ENCODE measurements around the gene GPATCH3. TPM values are rescaled to one million over a fixed set of nuclear protein-coding genes. Genes with fewer than 3 reads are reported as not detected.

The GPATCH3 gene
- polyA plus RNA-seq, 1 of the 3 experiments (the other 2 are of a cell fraction): 11.1 TPM

DNA sequence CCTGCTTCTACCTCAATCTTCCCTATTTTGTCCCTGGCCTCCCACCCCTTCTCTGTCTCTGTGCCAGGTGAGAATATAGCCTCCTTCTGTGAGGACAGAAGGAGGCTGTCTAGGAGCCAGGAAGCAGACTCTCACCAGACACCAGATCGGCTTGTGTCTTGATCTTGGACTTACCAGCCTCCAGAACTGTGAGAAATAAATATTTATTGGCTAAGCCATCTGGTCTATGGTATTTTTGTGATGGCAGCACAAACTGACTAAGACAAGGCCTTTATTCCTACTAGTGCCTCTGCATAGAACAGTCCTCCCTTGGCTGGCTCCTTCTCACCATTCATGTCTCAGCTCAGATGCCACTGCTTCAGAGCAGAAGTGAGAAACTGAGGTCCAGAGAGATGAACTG lies 12.0 kb downstream of the GPATCH3 start:
- TF ChIP-seq SIN3A (IDR thresholded peaks at IDR 0.05; ENCODE audit: borderline replicate concordance, low read depth, low read length): no peak
- no peak for TF ChIP-seq MEF2A (IDR thresholded peaks at IDR 0.05; ENCODE audit: borderline replicate concordance, low read depth)
- TF ChIP-seq, protein P1, sequence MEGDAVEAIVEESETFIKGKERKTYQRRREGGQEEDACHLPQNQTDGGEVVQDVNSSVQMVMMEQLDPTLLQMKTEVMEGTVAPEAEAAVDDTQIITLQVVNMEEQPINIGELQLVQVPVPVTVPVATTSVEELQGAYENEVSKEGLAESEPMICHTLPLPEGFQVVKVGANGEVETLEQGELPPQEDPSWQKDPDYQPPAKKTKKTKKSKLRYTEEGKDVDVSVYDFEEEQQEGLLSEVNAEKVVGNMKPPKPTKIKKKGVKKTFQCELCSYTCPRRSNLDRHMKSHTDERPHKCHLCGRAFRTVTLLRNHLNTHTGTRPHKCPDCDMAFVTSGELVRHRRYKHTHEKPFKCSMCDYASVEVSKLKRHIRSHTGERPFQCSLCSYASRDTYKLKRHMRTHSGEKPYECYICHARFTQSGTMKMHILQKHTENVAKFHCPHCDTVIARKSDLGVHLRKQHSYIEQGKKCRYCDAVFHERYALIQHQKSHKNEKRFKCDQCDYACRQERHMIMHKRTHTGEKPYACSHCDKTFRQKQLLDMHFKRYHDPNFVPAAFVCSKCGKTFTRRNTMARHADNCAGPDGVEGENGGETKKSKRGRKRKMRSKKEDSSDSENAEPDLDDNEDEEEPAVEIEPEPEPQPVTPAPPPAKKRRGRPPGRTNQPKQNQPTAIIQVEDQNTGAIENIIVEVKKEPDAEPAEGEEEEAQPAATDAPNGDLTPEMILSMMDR (IDR thresholded peaks at IDR 0.05): no peak
- no peak for TF ChIP-seq RFX5 (IDR thresholded peaks at IDR 0.05; ENCODE audit: low read length)
- TF ChIP-seq, protein P2, sequence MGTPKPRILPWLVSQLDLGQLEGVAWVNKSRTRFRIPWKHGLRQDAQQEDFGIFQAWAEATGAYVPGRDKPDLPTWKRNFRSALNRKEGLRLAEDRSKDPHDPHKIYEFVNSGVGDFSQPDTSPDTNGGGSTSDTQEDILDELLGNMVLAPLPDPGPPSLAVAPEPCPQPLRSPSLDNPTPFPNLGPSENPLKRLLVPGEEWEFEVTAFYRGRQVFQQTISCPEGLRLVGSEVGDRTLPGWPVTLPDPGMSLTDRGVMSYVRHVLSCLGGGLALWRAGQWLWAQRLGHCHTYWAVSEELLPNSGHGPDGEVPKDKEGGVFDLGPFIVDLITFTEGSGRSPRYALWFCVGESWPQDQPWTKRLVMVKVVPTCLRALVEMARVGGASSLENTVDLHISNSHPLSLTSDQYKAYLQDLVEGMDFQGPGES (IDR thresholded peaks at IDR 0.05; ENCODE audit: low read depth, low read length): no peak
- TF ChIP-seq FOXM1 (IDR thresholded peaks at IDR 0.05; ENCODE audit: low read depth): no peak
- no peak for TF ChIP-seq SMC3 (IDR thresholded peaks at IDR 0.05; ENCODE audit: low read depth, low read length)
- TF ChIP-seq GATA2 (CRISPR knock-in tag; IDR thresholded peaks at IDR 0.05): no peak
- TF ChIP-seq RCOR1 (IDR thresholded peaks at IDR 0.05; ENCODE audit: low read length): no peak
- TF ChIP-seq TCF12 (IDR thresholded peaks at IDR 0.05): no peak
- no peak for TF ChIP-seq TEAD4 (IDR thresholded peaks at IDR 0.05; ENCODE audit: borderline replicate concordance, insufficient read depth)
- no peak overlapping the region for H3K4me3 ChIP-seq (ENCODE audit: low read depth in 2 of 2, low read length in 1 of 2)
- H4K20me1 ChIP-seq (ENCODE audit: insufficient read depth): no peaks in the 10 kb centered on the region; the same call in 1 of the 2 replicates
- no peaks in the 10 kb centered on the region for H3K9me2 ChIP-seq
- peaks cover 39% of the 10 kb centered on the region for H3K79me2 ChIP-seq (ENCODE audit: insufficient read depth)
- H2AFZ ChIP-seq (ENCODE audit: low read depth): no peak overlapping the region
- H3K27me3 ChIP-seq (ENCODE audit: insufficient read depth): no peaks in the 10 kb centered on the region
- H3K4me2 ChIP-seq: no peak overlapping the region
- peaks cover 46 to 50% of the 10 kb centered on the region in 2 experiments for H3K36me3 ChIP-seq (replicated peaks in 1 of 2; ENCODE audit: control insufficient read depth in 1 of 2, insufficient read depth in 2 of 2, low read length in 1 of 2)
- H3F3A ChIP-seq (replicated peaks; ENCODE audit: insufficient read depth): peaks cover 13% of the 10 kb centered on the region
- ChIA-PET CTCF (interaction anchor here (0.6 to 2.1 kb wide), 4 partner anchors 10 to 99 kb away, joined by 3 to 15 read pairs (median 8); partner anchors contain the start of gene GPATCH3), POLR2A (no interaction called here)
- H3K9ac ChIP-seq: no peak overlapping the region
- no peaks in the 10 kb centered on the region for H3K9me3 ChIP-seq
- no peak for DNase-seq
- H3K4me1 ChIP-seq (ENCODE audit: control insufficient read depth in 1 of 2, insufficient read depth in 2 of 2, low read depth in 1 of 2, low read length in 1 of 2): peaks cover 0 to 16% of the 10 kb centered on the region in 2 experiments; a peak in 2 of 4 replicates
- no peak overlapping the region for H3K27ac ChIP-seq (ENCODE audit: low read depth in 2 of 2, low read length in 1 of 2)
- WGBS (ENCODE audit: low lambda C conversion rate): 80% methylated on average over 1 of the region's 1 CpG

DNA sequence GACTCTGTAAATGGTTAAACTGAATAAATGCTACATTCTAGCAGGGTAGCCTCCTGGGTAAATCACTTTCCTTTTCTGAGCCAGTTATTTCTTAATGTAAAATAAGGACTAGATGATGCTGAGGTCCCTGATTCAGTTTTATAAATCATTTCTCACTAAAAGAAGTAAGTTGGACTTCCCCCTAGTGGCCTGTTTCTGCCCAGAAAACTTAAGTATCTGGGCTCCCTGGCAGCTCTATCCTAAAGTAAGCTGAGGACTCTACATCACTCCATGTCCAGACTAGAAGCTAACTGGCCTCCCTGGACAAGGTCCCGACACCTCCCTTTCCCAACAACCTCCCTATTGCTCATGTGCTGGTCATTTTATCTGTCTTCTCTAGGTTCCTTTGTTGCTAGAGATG lies 13.1 kb downstream of the GPATCH3 start:
- peaks cover 46 to 53% of the 10 kb centered on the region in 2 experiments for H3K36me3 ChIP-seq (replicated peaks in 1 of 2; ENCODE audit: control insufficient read depth in 1 of 2, insufficient read depth in 2 of 2, low read length in 1 of 2)
- ChIA-PET CTCF (interaction anchor here (0.8 to 2.1 kb wide), 8 partner anchors 13 to 68 kb away, joined by 3 to 15 read pairs (median 4); partner anchors contain the start of gene GPATCH3), POLR2A (interaction anchor here (0.6 to 0.7 kb wide), 2 partner anchors 96 to 265 kb away, joined by 3 read pairs; no protein-coding TSS in a partner anchor)
- H3K9me3 ChIP-seq: no peaks in the 10 kb centered on the region
- H3K4me2 ChIP-seq: no peak overlapping the region
- WGBS (ENCODE audit: low lambda C conversion rate): 91% methylated on average over 1 of the region's 1 CpG
- H3K9me2 ChIP-seq: no peaks in the 10 kb centered on the region
- H3K27ac ChIP-seq (ENCODE audit: low read depth in 2 of 2, low read length in 1 of 2): no peak overlapping the region; a peak in 1 of 4 replicates
- H3K4me3 ChIP-seq (ENCODE audit: low read depth in 2 of 2, low read length in 1 of 2): no peak overlapping the region
- H3K9ac ChIP-seq: no peak overlapping the region
- H3K79me2 ChIP-seq (ENCODE audit: insufficient read depth): peaks cover 39% of the 10 kb centered on the region
- no peaks in the 10 kb centered on the region; the same call in 1 of the 2 replicates for H4K20me1 ChIP-seq (ENCODE audit: insufficient read depth)
- no peak overlapping the region for H2AFZ ChIP-seq (ENCODE audit: low read depth)
- peaks cover 0 to 16% of the 10 kb centered on the region in 2 experiments; a peak in 2 of 4 replicates for H3K4me1 ChIP-seq (ENCODE audit: control insufficient read depth in 1 of 2, insufficient read depth in 2 of 2, low read depth in 1 of 2, low read length in 1 of 2)
- H3K27me3 ChIP-seq (ENCODE audit: insufficient read depth): no peaks in the 10 kb centered on the region
- H3F3A ChIP-seq (replicated peaks; ENCODE audit: insufficient read depth): peaks cover 13% of the 10 kb centered on the region
- no peak for TF ChIP-seq EP300 (IDR thresholded peaks at IDR 0.05; ENCODE audit: borderline replicate concordance in 1 of 2, low read depth in 1 of 2, low read length in 1 of 2)
- TF ChIP-seq, protein P1 (IDR thresholded peaks at IDR 0.05): peak; percentile 67
- DNase-seq: peak; percentile 41

Data from SK-N-SH (cell line).